Femur (tissue), 1 donor: Measurements from ENCODE around the gene MIER1.
"Not testable (repeated sequence)": the region's sequence is repeated elsewhere in the genome, so short reads cannot be mapped to it uniquely, and the experiment has no call there.

Experiments
- DNase-seq: peaks from one replicate; pipeline ENCODE4 v3.0.0-alpha.2; 2017

Gene MIER1

GRCh38 chr1:66940981-66941380, 16.2 kb downstream of the MIER1 start:
- DNase-seq = no peak

DNA sequence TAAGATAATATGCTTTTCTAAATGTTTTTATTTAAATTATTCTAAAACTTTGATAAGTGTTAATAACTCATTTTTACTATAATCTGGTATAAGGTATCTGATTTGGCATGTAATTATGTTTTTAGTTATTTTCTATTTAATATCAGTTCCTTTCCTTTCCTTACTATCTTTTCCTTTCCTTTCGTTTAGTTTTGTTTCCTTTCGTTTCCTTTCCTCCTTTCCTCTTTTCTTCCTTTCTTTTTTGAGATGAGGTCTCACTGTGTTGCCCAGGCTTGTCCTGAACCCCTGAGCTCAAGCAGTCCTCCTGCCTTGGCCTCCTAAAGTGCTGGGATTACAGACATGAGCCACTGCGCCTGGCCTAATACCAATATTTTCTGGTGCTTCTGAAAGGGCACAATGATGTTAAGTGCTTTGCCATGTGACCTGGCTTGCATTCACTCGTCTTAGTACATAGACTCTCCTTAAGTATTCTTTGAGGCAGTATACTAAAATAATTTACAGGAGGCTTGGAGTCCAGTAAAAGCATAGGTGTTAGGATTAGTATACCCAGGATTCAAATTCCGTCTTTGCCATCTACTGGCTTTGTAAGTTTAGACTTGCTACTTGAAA, 18.7 kb downstream of the MIER1 start:
- no peak for DNase-seq

DNA sequence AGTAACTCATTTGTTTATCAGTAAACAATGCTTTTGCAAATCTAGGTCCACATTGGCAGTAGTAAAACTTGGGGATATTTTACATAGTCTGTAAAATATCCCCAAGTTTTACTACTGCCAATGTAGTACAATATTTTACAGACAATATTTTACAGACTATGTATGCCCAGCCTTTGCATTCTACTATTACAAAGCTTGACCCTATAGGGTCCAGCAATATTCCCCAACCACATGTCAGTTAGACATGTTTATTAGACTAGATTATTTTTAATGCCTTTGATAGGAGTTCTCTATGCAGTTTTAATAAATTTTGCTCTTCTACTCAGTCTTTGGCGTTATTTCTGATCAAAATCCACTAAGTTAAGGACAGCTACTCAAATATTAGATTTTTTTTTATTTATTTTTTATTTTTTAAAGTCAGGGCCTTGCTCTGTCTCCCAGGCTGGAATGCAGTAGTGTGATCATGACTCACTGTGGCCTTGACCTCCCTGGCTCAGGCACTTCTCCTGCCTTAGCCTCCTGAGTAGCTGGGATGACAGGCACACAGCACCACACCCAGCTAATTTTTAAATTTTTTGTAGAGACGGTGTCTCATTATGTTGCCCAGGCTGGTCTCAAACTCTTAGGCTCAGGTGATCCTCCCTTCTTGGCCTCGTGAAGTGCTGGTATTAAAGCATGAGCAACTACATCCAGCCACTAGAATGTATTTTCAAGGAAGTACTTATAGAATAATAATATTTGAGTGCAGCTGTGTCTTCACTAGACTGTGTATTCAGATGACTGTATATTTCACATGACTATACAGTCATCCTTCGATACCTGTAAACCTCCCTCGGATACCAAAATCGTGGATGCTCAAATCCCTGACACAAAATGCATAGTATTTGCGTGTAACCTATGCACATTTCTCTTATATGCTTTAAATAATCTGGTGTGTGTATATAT, 19.8 kb downstream of the MIER1 start:
- no peak for DNase-seq

DNA sequence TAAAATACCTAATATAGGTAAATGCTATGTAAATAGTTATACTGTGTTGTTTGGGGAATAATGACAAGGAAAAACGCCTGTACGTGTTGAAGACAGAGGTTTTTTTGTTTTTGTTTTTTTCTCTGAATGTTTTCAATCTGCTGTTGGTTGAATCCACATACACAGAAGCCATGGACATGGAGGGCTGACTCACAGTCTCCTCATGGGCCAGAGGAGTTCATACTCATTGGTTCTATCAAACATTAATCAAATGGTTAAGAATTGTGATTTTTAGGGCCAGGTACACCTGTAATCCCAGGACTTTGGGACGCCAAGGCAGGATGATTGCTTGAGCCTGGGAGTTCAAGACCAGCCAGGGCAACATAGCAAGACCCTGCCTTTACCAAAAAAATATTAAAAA, 20.5 kb downstream of the MIER1 start:
- no peak for DNase-seq

GRCh38 chr1:66947267-66947666, 22.5 kb downstream of the MIER1 start:
- DNase-seq = no peak

GRCh38 chr1:66951513-66951912, 26.7 kb downstream of the MIER1 start:
- no peak for DNase-seq

GRCh38 chr1:66954208-66954607, 29.4 kb downstream of the MIER1 start:
- no peak for DNase-seq

DNA sequence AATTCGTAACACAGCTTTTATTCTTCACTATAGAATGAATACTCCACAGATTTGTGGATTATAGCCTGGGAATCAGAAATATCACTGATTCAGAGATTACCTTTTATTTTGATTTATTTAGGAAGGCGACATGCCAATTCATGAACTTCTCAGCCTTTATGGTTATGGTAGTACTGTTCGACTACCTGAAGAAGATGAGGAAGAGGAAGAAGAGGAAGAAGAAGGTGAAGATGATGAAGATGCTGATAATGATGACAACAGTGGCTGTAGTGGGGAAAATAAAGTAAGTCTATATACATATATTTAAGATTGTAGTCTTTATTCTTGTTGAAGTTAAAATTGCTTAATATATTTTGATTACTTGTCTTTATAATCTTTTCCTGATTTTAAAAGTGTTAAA, 33.1 kb downstream of the MIER1 start:
- DNase-seq = no peak

DNA sequence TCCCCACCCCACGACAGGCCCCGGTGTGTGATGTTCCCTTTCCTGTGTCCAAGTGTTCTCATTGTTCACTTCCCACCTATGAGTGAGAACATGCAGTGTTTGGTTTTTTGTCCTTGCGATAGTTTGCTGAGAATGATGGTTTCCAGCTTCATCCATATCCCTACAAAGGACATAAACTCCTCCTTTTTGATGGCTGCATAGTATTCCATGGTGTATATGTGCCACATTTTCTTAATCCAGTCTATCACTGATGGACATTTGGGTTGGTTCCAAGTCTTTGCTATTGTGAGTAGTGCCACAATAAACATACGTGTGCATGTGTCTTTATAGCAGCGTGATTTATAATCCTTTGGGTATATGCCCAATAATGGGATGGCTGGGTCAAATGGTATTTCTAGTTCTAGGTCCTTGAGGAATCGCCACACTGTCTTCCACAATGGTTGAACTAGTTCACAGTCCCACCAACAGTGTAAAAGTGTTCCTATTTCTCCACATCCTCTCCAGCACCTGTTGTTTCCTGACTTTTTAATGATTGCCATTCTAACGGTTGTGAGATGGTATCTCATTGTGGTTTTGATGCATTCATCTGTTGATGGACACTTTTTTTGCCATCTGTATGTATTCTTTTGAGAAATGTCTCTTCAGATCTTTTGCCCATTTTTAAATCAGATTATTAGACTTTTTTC, 41.5 kb downstream of the MIER1 start:
- DNase-seq = not testable (repeated sequence)

DNA sequence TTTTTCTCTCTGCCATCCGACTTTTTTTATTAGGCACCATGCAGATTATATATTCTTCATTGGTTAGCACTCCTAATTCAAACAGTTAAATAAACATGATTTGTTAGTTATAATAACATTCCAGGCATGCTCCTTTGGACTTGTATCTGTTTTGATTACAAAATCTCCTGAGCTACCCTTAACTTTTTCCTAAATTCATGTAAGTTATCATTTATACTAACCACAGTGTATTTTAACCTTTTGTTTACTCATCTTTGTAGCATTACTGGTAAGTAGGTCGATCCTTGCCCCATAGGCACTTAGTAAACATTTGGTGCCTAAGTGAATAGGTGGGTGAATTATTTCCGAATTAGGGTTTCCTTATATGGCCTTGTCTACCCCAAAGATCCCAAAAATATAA, 43.8 kb downstream of the MIER1 start:
- no peak for DNase-seq

DNA sequence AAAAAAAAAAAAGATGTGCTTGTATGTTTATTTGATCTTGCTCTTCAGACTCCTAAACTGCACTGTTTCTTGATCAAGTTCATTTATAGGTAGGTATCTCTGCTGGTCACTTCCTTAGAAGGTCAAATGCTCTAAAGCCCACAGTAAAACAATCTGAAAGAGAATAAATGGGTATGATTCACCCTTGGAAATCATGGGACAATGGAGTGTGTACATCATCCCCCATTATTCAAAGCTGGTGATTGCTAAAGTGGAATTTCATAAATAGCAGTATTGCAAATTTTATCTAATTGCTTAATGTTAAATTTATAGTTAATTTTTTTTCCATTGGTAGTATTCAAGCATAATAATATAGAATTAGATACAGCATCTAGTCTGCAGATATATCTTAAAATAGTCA, 53.4 kb downstream of the MIER1 start:
- no peak for DNase-seq

DNA sequence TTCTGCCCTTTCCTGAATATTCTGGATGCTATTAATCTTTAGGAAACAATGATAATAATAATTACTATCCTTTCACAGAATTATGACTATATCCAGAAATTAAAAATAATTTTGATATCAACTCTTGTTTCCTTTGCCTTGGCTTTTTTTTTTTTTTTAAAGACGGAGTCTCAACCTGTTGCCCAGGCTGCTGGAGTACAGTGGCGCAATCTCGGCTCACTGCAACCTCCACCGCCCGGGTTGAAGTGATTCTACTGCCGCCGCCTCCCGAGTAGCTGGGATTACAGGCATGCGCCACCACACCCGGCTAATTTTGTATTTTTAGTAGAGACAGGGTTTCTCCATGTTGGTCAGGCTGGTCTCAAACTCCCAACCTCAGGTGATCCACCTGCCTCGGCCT, 54.8 kb downstream of the MIER1 start:
- not testable (repeated sequence) for DNase-seq

GRCh38 chr1:66980745-66981367, 56.1 kb downstream of the MIER1 start:
- no peak for DNase-seq

DNA sequence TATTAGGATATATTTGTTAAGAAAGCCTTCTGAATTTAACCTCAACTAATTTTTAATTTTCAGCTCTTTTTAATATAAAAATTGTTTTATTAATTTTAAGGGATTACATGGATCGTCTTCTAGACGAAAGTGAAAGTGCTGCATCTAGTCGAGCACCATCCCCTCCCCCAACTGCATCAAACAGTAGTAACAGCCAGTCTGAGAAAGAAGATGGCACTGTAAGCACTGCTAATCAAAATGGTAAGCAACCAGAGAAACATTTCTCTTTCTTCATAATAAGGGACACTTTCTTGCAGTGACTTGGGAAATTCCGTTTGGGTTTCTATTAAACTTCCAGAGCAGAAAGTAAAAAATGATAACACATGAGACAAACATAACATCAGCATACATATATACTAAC, 56.9 kb downstream of the MIER1 start:
- DNase-seq = no peak

DNA sequence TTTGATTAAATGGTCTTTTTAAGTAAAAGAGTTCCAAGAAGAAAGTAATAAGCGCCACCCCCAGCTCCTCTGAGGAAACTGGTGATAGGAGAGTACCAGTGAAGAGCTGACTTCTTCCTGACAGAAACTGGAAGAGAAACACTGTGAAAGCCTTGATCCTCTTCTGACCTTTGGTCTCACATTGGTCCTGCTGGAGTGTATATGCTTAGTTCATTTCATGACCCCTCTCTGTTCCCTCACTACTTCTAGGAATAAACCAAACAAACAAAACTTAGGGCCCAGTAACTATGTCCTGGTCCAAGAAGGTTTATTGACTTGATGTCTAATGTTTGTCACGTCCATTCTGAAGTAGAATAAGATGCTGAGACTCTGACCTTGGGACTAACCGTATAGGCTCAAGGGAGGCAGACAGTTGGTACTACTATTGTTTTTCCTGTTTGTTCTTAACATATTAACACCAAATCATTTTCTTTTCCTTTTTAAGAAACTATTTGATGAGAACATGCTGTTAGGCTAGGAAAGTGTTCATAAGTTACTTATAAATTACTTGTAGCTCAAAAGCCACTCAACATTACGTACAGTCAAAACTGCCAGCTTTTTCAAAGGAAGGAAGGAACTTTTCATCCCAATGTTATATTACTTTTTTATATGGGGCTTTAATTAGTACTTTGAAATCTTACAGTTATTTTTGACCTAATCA, 57.9 kb downstream of the MIER1 start:
- no peak for DNase-seq

DNA sequence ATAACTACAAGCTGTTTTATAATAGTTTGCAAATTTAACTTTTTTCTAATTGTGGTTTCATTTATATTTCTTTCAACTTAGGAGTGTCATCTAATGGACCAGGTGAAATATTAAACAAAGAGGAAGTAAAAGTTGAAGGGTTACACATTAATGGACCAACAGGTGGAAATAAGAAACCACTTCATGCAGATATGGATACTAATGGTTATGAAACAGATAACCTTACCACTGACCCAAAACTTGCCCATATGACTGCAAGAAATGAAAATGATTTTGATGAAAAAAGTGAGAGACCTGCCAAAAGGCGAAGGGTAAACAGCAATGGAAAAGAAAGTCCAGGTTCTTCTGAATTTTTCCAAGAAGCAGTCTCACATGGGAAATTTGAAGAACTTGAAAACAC, 59.7 kb downstream of the MIER1 start:
- DNase-seq = no peak

DNA sequence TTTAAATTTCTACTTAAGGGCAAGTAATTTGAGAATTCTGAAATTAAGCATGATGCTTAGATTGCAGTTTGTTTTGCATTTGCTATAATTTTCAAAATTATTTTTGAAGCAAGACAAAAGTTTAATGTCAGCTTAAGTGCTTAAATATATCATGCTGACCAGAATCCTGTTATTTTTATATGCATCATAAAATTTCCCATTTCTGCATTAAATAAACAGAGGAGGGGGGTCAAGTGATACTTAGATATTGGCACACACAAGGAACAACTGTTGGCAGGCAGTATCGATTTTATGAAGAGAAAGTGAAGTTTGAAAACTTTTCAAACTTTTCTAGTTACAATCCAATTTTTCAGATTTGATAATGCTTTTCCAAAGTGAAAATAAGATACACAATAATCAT, 61.0 kb downstream of the MIER1 start:
- DNase-seq = no peak

GRCh38 chr1:66993076-66993475, 68.3 kb downstream of the MIER1 start:
- DNase-seq = no peak

DNA sequence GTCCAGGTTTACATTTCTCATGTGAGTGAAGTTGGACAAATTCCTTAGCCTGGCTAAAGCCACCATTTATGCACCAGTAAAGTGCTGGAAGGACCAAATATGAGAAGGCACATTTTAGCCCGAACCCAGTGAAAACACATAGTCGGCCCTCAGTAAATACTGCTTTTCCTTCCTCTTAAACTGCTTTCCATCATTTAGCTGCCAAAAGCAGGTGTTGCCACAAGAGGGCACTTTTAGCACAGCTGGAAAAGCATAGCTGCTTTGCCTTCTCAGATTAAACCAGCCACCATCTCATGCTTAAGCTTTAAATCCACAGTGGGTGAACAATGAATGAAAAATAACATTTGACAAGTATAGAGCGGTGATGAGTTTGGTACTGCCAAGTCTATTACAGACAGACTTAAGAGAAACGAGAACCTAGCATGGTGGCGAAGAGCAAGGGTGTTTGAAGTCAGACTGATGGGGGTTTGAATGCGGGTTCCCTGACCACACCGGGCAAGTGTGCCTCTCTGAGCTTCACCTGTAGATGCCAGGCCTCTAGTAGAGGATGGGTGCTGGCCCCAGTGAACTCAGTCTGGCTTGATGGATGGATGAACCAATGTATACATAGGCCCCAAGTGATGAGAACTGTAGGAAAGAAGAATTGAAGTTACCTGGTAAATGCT, 71.4 kb downstream of the MIER1 start:
- DNase-seq = peak; percentile 76

DNA sequence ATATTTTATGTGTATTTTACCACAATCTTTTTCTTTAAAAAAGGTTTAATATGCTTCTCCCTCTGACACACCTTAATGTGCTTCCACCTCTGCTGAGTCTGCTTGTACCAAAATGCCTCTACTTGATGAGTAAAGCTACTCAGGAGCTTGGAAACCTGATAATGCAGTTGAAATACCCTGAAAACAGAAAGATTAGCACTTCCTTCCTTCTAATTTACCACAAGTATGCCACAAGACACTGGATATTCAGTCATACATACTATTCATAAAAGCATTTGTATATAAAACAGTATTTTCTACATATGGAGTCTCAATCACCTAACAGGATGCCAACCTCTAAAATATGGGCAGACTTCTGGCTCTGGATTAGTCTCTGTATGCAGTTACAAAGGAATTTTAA, 74.2 kb downstream of the MIER1 start:
- no peak for DNase-seq

- DNase-seq = no peak
These were observed 75.0 kb downstream of the MIER1 start for GRCh38 chr1:66999640-67000400.
